ENCODE results near the gene TMEM229A. TPM values are rescaled to one million over a fixed set of nuclear protein-coding genes. Genes with fewer than 3 reads are reported as not detected.
"Not testable (repeated sequence)": the region's sequence is repeated elsewhere in the genome, so short reads cannot be mapped to it uniquely, and the experiment has no call there.

The TMEM229A gene
- polyA plus RNA-seq, 3 donors: not detected

DNA sequence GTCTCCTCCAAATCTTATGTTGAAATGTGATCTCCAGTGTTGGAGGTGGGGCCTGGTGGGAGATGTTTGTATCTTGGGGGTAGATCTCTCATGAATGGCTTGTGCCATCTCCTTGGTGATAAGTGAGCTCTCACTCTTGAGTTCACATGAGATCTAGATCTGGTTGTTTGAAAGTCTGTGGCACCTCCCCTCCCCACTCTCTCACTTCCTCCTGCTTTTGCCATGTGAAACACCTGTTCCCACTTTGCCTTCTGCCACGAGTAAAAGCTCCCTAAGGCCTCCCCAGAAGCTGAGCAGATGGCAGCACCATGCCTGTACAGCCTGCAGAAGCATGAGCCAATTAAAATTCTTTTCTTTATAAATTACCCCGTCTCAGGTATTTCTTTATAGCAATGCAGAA, 23.5 kb downstream of the TMEM229A start:
- TF ChIP-seq, protein P1, sequence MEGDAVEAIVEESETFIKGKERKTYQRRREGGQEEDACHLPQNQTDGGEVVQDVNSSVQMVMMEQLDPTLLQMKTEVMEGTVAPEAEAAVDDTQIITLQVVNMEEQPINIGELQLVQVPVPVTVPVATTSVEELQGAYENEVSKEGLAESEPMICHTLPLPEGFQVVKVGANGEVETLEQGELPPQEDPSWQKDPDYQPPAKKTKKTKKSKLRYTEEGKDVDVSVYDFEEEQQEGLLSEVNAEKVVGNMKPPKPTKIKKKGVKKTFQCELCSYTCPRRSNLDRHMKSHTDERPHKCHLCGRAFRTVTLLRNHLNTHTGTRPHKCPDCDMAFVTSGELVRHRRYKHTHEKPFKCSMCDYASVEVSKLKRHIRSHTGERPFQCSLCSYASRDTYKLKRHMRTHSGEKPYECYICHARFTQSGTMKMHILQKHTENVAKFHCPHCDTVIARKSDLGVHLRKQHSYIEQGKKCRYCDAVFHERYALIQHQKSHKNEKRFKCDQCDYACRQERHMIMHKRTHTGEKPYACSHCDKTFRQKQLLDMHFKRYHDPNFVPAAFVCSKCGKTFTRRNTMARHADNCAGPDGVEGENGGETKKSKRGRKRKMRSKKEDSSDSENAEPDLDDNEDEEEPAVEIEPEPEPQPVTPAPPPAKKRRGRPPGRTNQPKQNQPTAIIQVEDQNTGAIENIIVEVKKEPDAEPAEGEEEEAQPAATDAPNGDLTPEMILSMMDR (IDR thresholded peaks at IDR 0.05): no peak
- Mint-ChIP-seq H3K4me1 (no peaks in the 10 kb centered on the region), H3K27ac (peak overlapping the region in 1 of 7 donors; percentile 68), H3K9me3 (peaks cover 0 to 8% (median 2%) of the 10 kb centered on the region in 7 donors), H3K27me3 (ENCODE audit: low read depth in 3 of 3) (no peaks in the 10 kb centered on the region), H3K36me3 (no peaks in the 10 kb centered on the region), H3K4me3 (no peak overlapping the region)
- Histone ChIP-seq H3K4me3 (replicated peaks in 1 of 3; ENCODE audit: low read depth in 2 of 3, low read length in 3 of 3) (no peak overlapping the region), H3K4me2 (replicated peaks; ENCODE audit: extremely low read depth, low read length, poor library complexity, severe bottlenecking) (no peak overlapping the region), H2AFZ (ENCODE audit: insufficient read depth, low read depth, low read length, poor library complexity, severe bottlenecking) (no peak overlapping the region), H3K79me2 (ENCODE audit: insufficient read depth, low read length) (no peaks in the 10 kb centered on the region), H3K27ac (ENCODE audit: low read depth in 1 of 2, low read length in 2 of 2) (no peak overlapping the region), H3K27me3 (ENCODE audit: control insufficient read depth in 2 of 2, insufficient read depth in 2 of 2, low read length in 2 of 2) (no peaks in the 10 kb centered on the region), H3K4me1 (ENCODE audit: control insufficient read depth in 1 of 2, insufficient read depth in 2 of 2, low read length in 2 of 2) (no peaks in the 10 kb centered on the region), H3K9me3 (replicated peaks in 1 of 2; ENCODE audit: control insufficient read depth in 1 of 2, insufficient read depth in 1 of 2, low read length in 2 of 2) (peaks cover 0 to 4% of the 10 kb centered on the region in 2 donors), H3K9ac (ENCODE audit: insufficient read depth, low read length, poor library complexity, severe bottlenecking) (no peak overlapping the region), H3K36me3 (replicated peaks in 1 of 2; ENCODE audit: control insufficient read depth in 1 of 2, insufficient read depth in 2 of 2, low read length in 2 of 2) (no peaks in the 10 kb centered on the region), H4K20me1 (ENCODE audit: insufficient read depth, low read length) (no peaks in the 10 kb centered on the region)
- intact Hi-C loops (cut with micrococcal nuclease): no loop called here
- no peak for DNase-seq
- 40% methylated on average over 1 of the region's 2 CpGs for WGBS (ENCODE audit: insufficient coverage)

DNA sequence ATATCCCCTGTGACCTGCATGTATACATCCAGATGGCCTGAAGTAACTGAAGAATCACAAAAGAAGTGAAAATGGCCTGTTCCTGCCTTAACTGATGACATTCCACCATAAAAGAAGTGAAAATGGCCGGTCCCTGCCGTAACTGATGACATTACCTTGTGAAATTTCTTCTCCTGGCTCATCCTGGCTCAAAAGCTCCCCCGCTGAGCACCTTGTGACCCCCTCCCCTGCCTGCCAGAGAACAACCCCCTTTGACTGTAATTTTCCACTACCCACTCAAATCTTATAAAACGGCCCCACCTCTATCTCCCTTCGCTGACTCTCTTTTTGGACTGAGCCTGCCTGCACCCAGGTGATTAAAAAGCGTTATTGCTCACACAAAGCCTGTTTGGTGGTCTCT, 24.6 kb downstream of the TMEM229A start:
- H3K4me1 Mint-ChIP-seq; H3K4me3 Mint-ChIP-seq; H3K36me3 Mint-ChIP-seq; H3K4me3 ChIP-seq (replicated peaks in 1 of 3; ENCODE audit: low read depth in 2 of 3, low read length in 3 of 3); H3K9ac ChIP-seq (ENCODE audit: insufficient read depth, low read length, poor library complexity, severe bottlenecking); H3K36me3 ChIP-seq (replicated peaks in 1 of 2; ENCODE audit: control insufficient read depth in 1 of 2, insufficient read depth in 2 of 2, low read length in 2 of 2); H3K9me3 ChIP-seq (replicated peaks in 1 of 2; ENCODE audit: control insufficient read depth in 1 of 2, insufficient read depth in 1 of 2, low read length in 2 of 2); H3K27me3 Mint-ChIP-seq (ENCODE audit: low read depth in 3 of 3); DNase-seq; H4K20me1 ChIP-seq (ENCODE audit: insufficient read depth, low read length); intact Hi-C loops (cut with micrococcal nuclease); H3K79me2 ChIP-seq (ENCODE audit: insufficient read depth, low read length); H3K4me2 ChIP-seq (replicated peaks; ENCODE audit: extremely low read depth, low read length, poor library complexity, severe bottlenecking); H3K4me1 ChIP-seq (ENCODE audit: control insufficient read depth in 1 of 2, insufficient read depth in 2 of 2, low read length in 2 of 2); H3K27me3 ChIP-seq (ENCODE audit: control insufficient read depth in 2 of 2, insufficient read depth in 2 of 2, low read length in 2 of 2); H3K27ac ChIP-seq (ENCODE audit: low read depth in 1 of 2, low read length in 2 of 2); H3K27ac Mint-ChIP-seq; H2AFZ ChIP-seq (ENCODE audit: insufficient read depth, low read depth, low read length, poor library complexity, severe bottlenecking): not testable (repeated sequence)
- peaks cover 0 to 14% (median 4%) of the 10 kb centered on the region in 7 donors for H3K9me3 Mint-ChIP-seq
- WGBS (ENCODE audit: insufficient coverage): 73% methylated on average over 6 of the region's 6 CpGs
